Measurements from ENCODE around the gene ELAVL3.

- TF ChIP-seq EZH2 (IDR thresholded peaks at IDR 0.05; ENCODE audit: borderline replicate concordance, insufficient read depth, low read length, poor library complexity, severe bottlenecking) (no peak), RAD21 (conservative IDR thresholded peaks at IDR 0.05) (no peak), CTCF (IDR thresholded peaks at IDR 0.05; ENCODE audit: poor library complexity, severe bottlenecking) (no peak)
Observed at GRCh38 chr19:11489378-11489777, 8.5 kb upstream of the ELAVL3 start.
